ENCODE data around the gene PYDC1.

The PYDC1 gene

GRCh38 chr16:31186176-31186575 is 30.8 kb downstream of the PYDC1 start:
- TF ChIP-seq EZH2 (IDR thresholded peaks at IDR 0.05; ENCODE audit: borderline replicate concordance, low read depth, low read length, severe bottlenecking): no peak
- TF ChIP-seq, protein P1, sequence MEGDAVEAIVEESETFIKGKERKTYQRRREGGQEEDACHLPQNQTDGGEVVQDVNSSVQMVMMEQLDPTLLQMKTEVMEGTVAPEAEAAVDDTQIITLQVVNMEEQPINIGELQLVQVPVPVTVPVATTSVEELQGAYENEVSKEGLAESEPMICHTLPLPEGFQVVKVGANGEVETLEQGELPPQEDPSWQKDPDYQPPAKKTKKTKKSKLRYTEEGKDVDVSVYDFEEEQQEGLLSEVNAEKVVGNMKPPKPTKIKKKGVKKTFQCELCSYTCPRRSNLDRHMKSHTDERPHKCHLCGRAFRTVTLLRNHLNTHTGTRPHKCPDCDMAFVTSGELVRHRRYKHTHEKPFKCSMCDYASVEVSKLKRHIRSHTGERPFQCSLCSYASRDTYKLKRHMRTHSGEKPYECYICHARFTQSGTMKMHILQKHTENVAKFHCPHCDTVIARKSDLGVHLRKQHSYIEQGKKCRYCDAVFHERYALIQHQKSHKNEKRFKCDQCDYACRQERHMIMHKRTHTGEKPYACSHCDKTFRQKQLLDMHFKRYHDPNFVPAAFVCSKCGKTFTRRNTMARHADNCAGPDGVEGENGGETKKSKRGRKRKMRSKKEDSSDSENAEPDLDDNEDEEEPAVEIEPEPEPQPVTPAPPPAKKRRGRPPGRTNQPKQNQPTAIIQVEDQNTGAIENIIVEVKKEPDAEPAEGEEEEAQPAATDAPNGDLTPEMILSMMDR (IDR thresholded peaks at IDR 0.05; ENCODE audit: borderline replicate concordance, extremely low read depth, low read length, poor library complexity, severe bottlenecking): no peak
- Histone ChIP-seq H3K4me2 (ENCODE audit: insufficient read depth, low read length) (peak overlapping the region; percentile 37; the same call in 1 of the 2 replicates), H3K27ac (ENCODE audit: low read length) (no peak overlapping the region), H3K4me1 (ENCODE audit: insufficient read depth, low read length) (peaks cover 42% of the 10 kb centered on the region), H4K20me1 (ENCODE audit: insufficient read depth, low read length) (peaks cover 100% of the 10 kb centered on the region), H3K27me3 (ENCODE audit: insufficient read depth, low read length, poor library complexity) (no peaks in the 10 kb centered on the region), H3K79me2 (ENCODE audit: insufficient read depth, low read length) (peaks cover 97% of the 10 kb centered on the region), H3K9ac (ENCODE audit: low read depth, low read length) (no peak overlapping the region), H3K4me3 (ENCODE audit: low read depth in 1 of 2, low read length in 2 of 2) (no peak overlapping the region), H2AFZ (ENCODE audit: low read depth, low read length) (no peak overlapping the region), H3K36me3 (ENCODE audit: insufficient read depth, low read length) (peaks cover 100% of the 10 kb centered on the region), H3K9me3 (ENCODE audit: insufficient read depth, low read length, severe bottlenecking) (no peaks in the 10 kb centered on the region)
- no peak for DNase-seq
- ATAC-seq (ENCODE audit: insufficient read depth, low read depth): no peak

GRCh38 chr16:31185339-31185738 is 31.6 kb downstream of the PYDC1 start:
- H3K27me3 ChIP-seq (ENCODE audit: insufficient read depth, low read length, poor library complexity): no peaks in the 10 kb centered on the region
- H3K9me3 ChIP-seq (ENCODE audit: insufficient read depth, low read length, severe bottlenecking): no peaks in the 10 kb centered on the region
- TF ChIP-seq EZH2 (IDR thresholded peaks at IDR 0.05; ENCODE audit: borderline replicate concordance, low read depth, low read length, severe bottlenecking): no peak
- TF ChIP-seq, protein P1 (IDR thresholded peaks at IDR 0.05; ENCODE audit: borderline replicate concordance, extremely low read depth, low read length, poor library complexity, severe bottlenecking): no peak
- H3K36me3 ChIP-seq (ENCODE audit: insufficient read depth, low read length): peaks cover 96% of the 10 kb centered on the region
- peak overlapping the region; percentile 37; the same call in 1 of the 2 replicates for H3K4me2 ChIP-seq (ENCODE audit: insufficient read depth, low read length)
- H3K79me2 ChIP-seq (ENCODE audit: insufficient read depth, low read length): peaks cover 99% of the 10 kb centered on the region
- peaks cover 97% of the 10 kb centered on the region for H4K20me1 ChIP-seq (ENCODE audit: insufficient read depth, low read length)
- H3K27ac ChIP-seq (ENCODE audit: low read length): no peak overlapping the region
- ATAC-seq (ENCODE audit: insufficient read depth, low read depth) (no peak), DNase-seq (no peak)
- no peak overlapping the region for H3K4me3 ChIP-seq (ENCODE audit: low read depth in 1 of 2, low read length in 2 of 2)
- H2AFZ ChIP-seq (ENCODE audit: low read depth, low read length): no peak overlapping the region
- H3K9ac ChIP-seq (ENCODE audit: low read depth, low read length): no peak overlapping the region
- H3K4me1 ChIP-seq (ENCODE audit: insufficient read depth, low read length): peaks cover 43% of the 10 kb centered on the region

- Histone ChIP-seq H4K20me1 (ENCODE audit: insufficient read depth, low read length) (peaks cover 92% of the 10 kb centered on the region), H3K4me2 (ENCODE audit: insufficient read depth, low read length) (peak overlapping the region; percentile 37; the same call in 1 of the 2 replicates)
These were observed 32.0 kb downstream of the PYDC1 start for GRCh38 chr16:31184888-31185287.

More at GRCh38 chr16:31184888-31185287, 32.0 kb downstream of the PYDC1 start:
- Histone ChIP-seq H3K4me1 (ENCODE audit: insufficient read depth, low read length) (peaks cover 43% of the 10 kb centered on the region), H3K4me3 (ENCODE audit: low read depth in 1 of 2, low read length in 2 of 2) (no peak overlapping the region), H3K79me2 (ENCODE audit: insufficient read depth, low read length) (peaks cover 98% of the 10 kb centered on the region), H3K9me3 (ENCODE audit: insufficient read depth, low read length, severe bottlenecking) (no peaks in the 10 kb centered on the region), H2AFZ (ENCODE audit: low read depth, low read length) (no peak overlapping the region), H3K27ac (ENCODE audit: low read length) (no peak overlapping the region), H3K27me3 (ENCODE audit: insufficient read depth, low read length, poor library complexity) (no peaks in the 10 kb centered on the region), H3K9ac (ENCODE audit: low read depth, low read length) (no peak overlapping the region), H3K36me3 (ENCODE audit: insufficient read depth, low read length) (peaks cover 92% of the 10 kb centered on the region)
- DNase-seq (no peak), ATAC-seq (ENCODE audit: insufficient read depth, low read depth) (no peak)
- TF ChIP-seq, protein P1 (IDR thresholded peaks at IDR 0.05; ENCODE audit: borderline replicate concordance, extremely low read depth, low read length, poor library complexity, severe bottlenecking): no peak
- TF ChIP-seq EZH2 (IDR thresholded peaks at IDR 0.05; ENCODE audit: borderline replicate concordance, low read depth, low read length, severe bottlenecking): no peak

Measured in DND-41 (cell line).